WTC11 (cell line): ENCODE data around the gene MGST1.

Experiments used
- CREB1 ChIP-seq: sonication (generic); formaldehyde crosslinking; IDR thresholded peaks from 2 replicates; pipeline ENCODE4 v1.8.0; 2023; ENCODE audit warnings: mild to moderate bottlenecking, missing genetic modification reagents
- CTCF ChIP-seq: fragments of 200-600 bp; IDR thresholded peaks from 2 replicates; pipeline ENCODE4 v1.8.0; 2022; ENCODE audit warnings: antibody characterized with exemption
- ESRRA ChIP-seq: sonication (generic); formaldehyde crosslinking; IDR thresholded peaks from 2 replicates; pipeline ENCODE4 v1.8.1; 2022; ENCODE audit warnings: mild to moderate bottlenecking, missing genetic modification reagents, borderline replicate concordance
- TEAD1 ChIP-seq: sonication (generic); formaldehyde crosslinking; IDR thresholded peaks from 2 replicates; pipeline ENCODE4 v1.8.0; 2022; ENCODE audit warnings: mild to moderate bottlenecking, missing genetic modification reagents
- ZNF512 ChIP-seq: sonication (generic); formaldehyde crosslinking; IDR thresholded peaks from 2 replicates; pipeline ENCODE4 v1.8.1; 2022; ENCODE audit warnings: missing genetic modification reagents, borderline replicate concordance

- TF ChIP-seq ESRRA (CRISPR knock-in tag) (no peak), TEAD1 (CRISPR knock-in tag) (no peak), CTCF (no peak), CREB1 (CRISPR knock-in tag) (no peak), ZNF512 (CRISPR knock-in tag) (no peak)
Observed at GRCh38 chr12:16349131-16349460, 1.7 kb downstream of the MGST1 start.
